Ishikawa (cell line): ENCODE data around the gene CHST9.

Source experiments
- CEBPB ChIP-seq: IDR thresholded peaks from 2 replicates; pipeline ENCODE4 v1.6.1; 2012
- CREB1 ChIP-seq: IDR thresholded peaks from 2 replicates; pipeline ENCODE4 v1.6.1; 2012; ENCODE audit warnings: low read depth
- EGR1 ChIP-seq: IDR thresholded peaks from 2 replicates; pipeline ENCODE4 v1.6.1; 2012
- EP300 ChIP-seq: IDR thresholded peaks from 2 replicates; pipeline ENCODE4 v1.6.1; 2012; ENCODE audit warnings: borderline replicate concordance
- FOXM1 ChIP-seq: IDR thresholded peaks from 2 replicates; pipeline ENCODE4 v1.6.1; 2012; ENCODE audit warnings: low read depth, borderline replicate concordance
- MAX ChIP-seq: IDR thresholded peaks from 2 replicates; pipeline ENCODE4 v1.6.1; 2012
- NFIC ChIP-seq: IDR thresholded peaks from 2 replicates; pipeline ENCODE4 v1.6.1; 2012
- REST ChIP-seq: IDR thresholded peaks from 2 replicates; pipeline ENCODE4 v1.6.1; 2012; ENCODE audit warnings: low read depth, mild to moderate bottlenecking
- TAF1 ChIP-seq: IDR thresholded peaks from 2 replicates; pipeline ENCODE4 v1.6.1; 2012; ENCODE audit warnings: low read depth, mild to moderate bottlenecking
- TCF12 ChIP-seq: IDR thresholded peaks from 2 replicates; pipeline ENCODE4 v1.6.1; 2012; ENCODE audit warnings: low read depth
- TEAD4 ChIP-seq: IDR thresholded peaks from 2 replicates; pipeline ENCODE4 v1.6.1; 2012
- USF1 ChIP-seq: IDR thresholded peaks from 2 replicates; pipeline ENCODE4 v1.6.1; 2012
- YY1 ChIP-seq: IDR thresholded peaks from 2 replicates; pipeline ENCODE4 v1.6.1; 2012; ENCODE audit warnings: low read depth

GRCh38 chr18:27206411-27206810, 21.3 kb upstream of the CHST9 start:
- TF ChIP-seq TAF1 (no peak), REST (no peak), TEAD4 (no peak), FOXM1 (no peak), TCF12 (no peak), MAX (no peak), EP300 (no peak), EGR1 (no peak), CEBPB (no peak), CREB1 (no peak), YY1 (no peak), NFIC (no peak), USF1 (no peak)
